ENCODE data around the gene ZDHHC3.
"Not testable (repeated sequence)": the region's sequence is repeated elsewhere in the genome, so short reads cannot be mapped to it uniquely, and the experiment has no call there.

Gene ZDHHC3

GRCh38 chr3:44995142-44995770 lies 19.3 kb upstream of the ZDHHC3 start:
- DNase-seq: no peak

- no peak for DNase-seq
These were observed 17.7 kb upstream of the ZDHHC3 start for GRCh38 chr3:44993471-44994205.

GRCh38 chr3:44992555-44993470 lies 16.8 kb upstream of the ZDHHC3 start:
- DNase-seq: no peak

- DNase-seq: no peak
These were observed 15.4 kb upstream of the ZDHHC3 start for GRCh38 chr3:44991326-44991725.

GRCh38 chr3:44989636-44990373 lies 13.8 kb upstream of the ZDHHC3 start:
- DNase-seq: no peak

- no peak for DNase-seq
These were observed 13.2 kb upstream of the ZDHHC3 start for GRCh38 chr3:44989141-44989540.

GRCh38 chr3:44988073-44988472 lies 12.1 kb upstream of the ZDHHC3 start:
- DNase-seq: no peak

- no peak for DNase-seq
These were observed 11.4 kb upstream of the ZDHHC3 start for GRCh38 chr3:44987332-44987731.

GRCh38 chr3:44986330-44986729 lies 10.4 kb upstream of the ZDHHC3 start:
- DNase-seq: not testable (repeated sequence)

- DNase-seq: no peak
These were observed 8.4 kb upstream of the ZDHHC3 start for GRCh38 chr3:44984335-44984734.

- DNase-seq: no peak
These were observed 7.5 kb upstream of the ZDHHC3 start for GRCh38 chr3:44983484-44983941.

GRCh38 chr3:44982817-44983216 lies 6.8 kb upstream of the ZDHHC3 start:
- no peak for DNase-seq

- no peak for DNase-seq
These were observed 5.8 kb upstream of the ZDHHC3 start for GRCh38 chr3:44981751-44982150.

GRCh38 chr3:44981220-44981619 lies 5.2 kb upstream of the ZDHHC3 start:
- DNase-seq: no peak

- no peak for DNase-seq
These were observed 1.6 kb downstream of the ZDHHC3 start for GRCh38 chr3:44974416-44974815.

GRCh38 chr3:44970926-44971490 lies 5.0 kb downstream of the ZDHHC3 start:
- no peak for DNase-seq

- no peak for DNase-seq
These were observed 6.2 kb downstream of the ZDHHC3 start for GRCh38 chr3:44969828-44970179.

GRCh38 chr3:44969154-44969827 lies 6.7 kb downstream of the ZDHHC3 start:
- no peak for DNase-seq

GRCh38 chr3:44968447-44968858 lies 7.5 kb downstream of the ZDHHC3 start:
- no peak for DNase-seq

- no peak for DNase-seq
These were observed 9.1 kb downstream of the ZDHHC3 start for GRCh38 chr3:44966795-44967278.

GRCh38 chr3:44965165-44965564 lies 10.8 kb downstream of the ZDHHC3 start:
- DNase-seq: no peak

Measured in NCI-H2107 (cell line).